A549 treated with CpdA at 1 μM for 4 hours (cell line): Measurements from ENCODE around the gene OR52H1. TPM values are rescaled to one million over a fixed set of nuclear protein-coding genes. Genes with fewer than 3 reads are reported as not detected.

Experiments
- total RNA-seq: library from RNA; stranded (reverse); fragments of 200-300 nt; extraction: Qiagen RNA extraction; gene quantifications from 5 replicates; pipeline ENCODE4 v1.2.3, GENCODE V29; 2022; ENCODE audit warnings: low read depth

The OR52H1 gene
- not detected in 5 replicates for total RNA-seq

DNA sequence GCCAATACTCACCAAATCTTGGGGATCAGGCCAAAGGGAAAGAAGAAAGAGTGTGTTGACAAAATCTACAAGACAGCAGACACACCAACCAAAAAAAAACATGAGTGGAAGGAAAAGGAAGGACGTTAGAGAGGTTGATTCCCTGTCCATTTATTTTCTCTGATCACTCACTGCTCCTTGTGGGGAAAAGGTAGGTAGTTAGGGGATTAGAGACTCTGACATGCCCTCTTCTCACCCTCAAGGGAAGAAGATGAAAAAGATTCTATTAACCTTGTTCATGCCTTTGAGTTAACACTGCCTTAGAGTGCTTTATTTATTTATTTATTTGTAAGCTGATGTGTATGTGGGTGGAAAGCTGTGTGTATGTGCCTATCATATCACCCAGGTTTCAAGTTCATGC lies at the start of gene OR52H1:
Gene OR52H1 (minus strand): TSS at position 101 of the 400 bp plus-strand sequence. CDS start 3,035 bp downstream, outside the sequence.

DNA sequence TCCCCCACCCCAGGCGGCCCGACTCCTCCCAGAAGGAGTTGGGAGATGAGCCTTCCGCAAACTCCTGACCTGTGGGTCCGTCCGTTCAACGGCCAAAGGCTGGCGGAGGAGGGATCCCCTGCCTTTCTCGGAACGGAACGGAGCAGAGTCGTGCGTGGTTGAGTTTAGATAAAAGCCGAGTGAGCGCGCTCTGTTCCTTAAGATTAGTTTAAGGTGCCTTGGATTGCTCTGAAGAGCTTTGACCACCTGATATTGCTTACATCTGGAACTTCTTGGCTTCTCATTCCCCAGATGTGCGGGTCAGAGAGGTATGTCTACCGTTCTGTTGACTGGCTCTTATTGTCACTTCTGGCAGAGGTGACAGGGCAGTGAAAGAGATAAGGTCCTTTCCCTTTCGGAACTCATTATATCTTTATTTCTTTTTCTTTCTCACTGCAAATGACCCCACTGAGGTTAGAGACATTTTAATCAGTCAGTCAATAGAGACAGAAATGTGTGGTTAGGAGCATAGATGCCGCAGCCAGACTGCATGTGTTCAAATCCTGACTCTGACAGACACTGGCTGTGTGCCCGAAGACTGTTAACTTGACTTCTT lies 48.4 kb upstream of the OR52H1 start, which contains the start of gene TRIM6:
Gene TRIM6 (plus strand): TSS at position 31 of the 595 bp plus-strand sequence. CDS start 261 bp downstream, at position 292.

DNA sequence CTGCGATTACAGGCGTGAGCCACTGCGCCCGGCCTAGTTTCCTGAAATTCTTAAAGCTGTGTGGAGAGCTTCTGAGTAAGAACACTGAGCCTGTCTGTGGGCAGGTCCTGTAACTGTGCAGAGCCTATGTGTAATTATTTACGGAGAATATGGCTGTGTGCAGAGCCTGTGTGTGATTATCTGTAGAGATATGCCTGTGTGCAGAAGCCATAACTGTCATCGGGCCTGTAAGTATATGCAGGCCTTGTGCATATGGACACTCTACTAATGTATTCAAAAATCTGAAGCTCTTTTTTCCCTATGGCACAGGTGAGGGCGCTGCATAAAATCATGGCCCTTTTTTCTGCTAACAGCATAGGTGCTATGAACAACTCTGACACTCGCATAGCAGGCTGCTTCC lies 32.2 kb upstream of the OR52H1 start, which contains the start of gene OR52B6:
Gene OR52B6 (plus strand): TSS at position 301 of the 400 bp plus-strand sequence. CDS start 0 bp downstream, at position 301.

DNA sequence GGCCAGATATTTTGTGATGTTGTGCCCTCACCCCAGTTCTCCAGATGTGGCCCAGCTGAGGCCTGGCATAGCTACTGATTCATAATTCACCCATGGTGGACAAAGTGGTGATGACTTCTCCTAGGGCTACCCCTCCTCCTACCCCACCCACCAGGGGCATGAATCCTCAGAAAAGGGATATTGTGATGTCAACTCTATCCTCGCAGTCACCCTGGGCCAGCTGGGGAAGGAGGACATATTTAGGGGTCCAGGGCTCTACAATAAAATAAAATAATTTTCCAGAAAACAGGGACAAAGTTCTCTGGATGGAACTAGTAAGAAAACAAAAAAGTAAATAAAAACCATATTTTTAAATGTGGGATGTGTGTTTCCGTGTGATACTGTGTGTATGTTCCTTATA lies 31.7 kb downstream of the OR52H1 start, which contains the start of gene UBQLNL:
Gene UBQLNL (minus strand): TSS at position 101 of the 400 bp plus-strand sequence. CDS start 258 bp downstream, outside the sequence.

DNA sequence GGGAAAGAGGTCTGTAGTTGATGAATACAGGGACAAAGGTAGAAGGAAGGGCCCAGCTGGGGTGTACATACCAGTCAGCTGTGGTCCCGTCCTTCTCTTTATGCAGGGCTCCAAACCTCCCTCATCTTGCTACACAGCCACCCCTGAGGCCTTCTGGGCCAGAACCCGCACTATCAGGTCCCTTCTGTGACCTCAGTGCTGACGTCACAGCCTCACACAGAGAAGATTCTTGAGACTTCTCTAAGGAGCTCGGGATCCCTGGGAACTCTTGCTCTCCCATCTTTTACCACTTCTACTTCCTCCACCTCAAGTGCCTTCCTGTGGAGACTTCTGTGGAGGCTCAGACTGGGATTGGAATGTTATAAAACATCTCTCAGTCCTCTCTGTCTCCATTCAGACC lies 38.5 kb downstream of the OR52H1 start, which contains the start of gene UBQLN3:
Gene UBQLN3 (minus strand): TSS at position 155 of the 400 bp plus-strand sequence. CDS start 399 bp downstream, outside the sequence.

Other genes with a start within 250 kb of the OR52H1 start
- not detected in 5 replicates for gene OR51B4, start 246.6 kb downstream of the OR52H1 start, total RNA-seq
- gene OR51B2, start 224.2 kb downstream of the OR52H1 start, total RNA-seq = not detected in 5 replicates
- gene OR51B5, start 205.0 kb downstream of the OR52H1 start, total RNA-seq = 0.03 TPM in 1 of 5 replicates, not detected in the others
- not detected in 5 replicates for gene OR51B6, start 197.0 kb downstream of the OR52H1 start, total RNA-seq
- not detected in 5 replicates for gene OR51M1, start 164.7 kb downstream of the OR52H1 start, total RNA-seq
- gene OR51Q1, start 126.4 kb downstream of the OR52H1 start, total RNA-seq = not detected in 5 replicates
- gene OR51I1, start 107.0 kb downstream of the OR52H1 start, total RNA-seq = not detected in 5 replicates
- gene OR51I2, start 99.2 kb downstream of the OR52H1 start, total RNA-seq = not detected in 5 replicates
- gene OR52D1, start 59.9 kb downstream of the OR52H1 start, total RNA-seq = not detected in 5 replicates
- gene UBQLN3, start 38.6 kb downstream of the OR52H1 start, total RNA-seq = not detected in 5 replicates
- 0.08 to 0.20 TPM in 2 of 5 replicates, not detected in the others for gene UBQLNL, start 31.8 kb downstream of the OR52H1 start, total RNA-seq
- not detected in 5 replicates for gene OR52B6, start 32.3 kb upstream of the OR52H1 start, total RNA-seq
- 10.8 to 14.1 TPM (median 11.6 TPM) in 5 replicates for gene TRIM6, start 48.1 kb upstream of the OR52H1 start, total RNA-seq
- gene TRIM34, start 76.5 kb upstream of the OR52H1 start, total RNA-seq = 2.3 to 4.3 TPM (median 3.3 TPM) in 5 replicates
- 12.4 to 15.5 TPM (median 12.8 TPM) in 5 replicates for gene TRIM5, start 136.5 kb upstream of the OR52H1 start, total RNA-seq
- 0.57 to 1.1 TPM (median 0.82 TPM) in 5 replicates for gene TRIM22, start 141.2 kb upstream of the OR52H1 start, total RNA-seq
- gene OR56B1, start 187.9 kb upstream of the OR52H1 start, total RNA-seq = not detected in 5 replicates
- not detected in 5 replicates for gene OR52N4, start 205.7 kb upstream of the OR52H1 start, total RNA-seq
- gene OR52N5, start 234.8 kb upstream of the OR52H1 start, total RNA-seq = not detected in 5 replicates
- gene OR52N1, start 242.7 kb upstream of the OR52H1 start, total RNA-seq = not detected in 5 replicates